Psoas muscle (tissue), 7 donors: Measurements from ENCODE around the gene CCR5AS.

Source experiments
- ATAC-seq, 4 donors: fragments of 200-7000 bp; cut with Tn5 transposase; one replicate each; pipeline ENCODE4 v1.9.1; 2020; ENCODE audit warnings: moderate library complexity in 3 of 4, mild to moderate bottlenecking in 2 of 4
- DNase-seq, 2 donors: peaks; one replicate each; pipeline ENCODE4 v3.0.0-alpha.2; 2020
- H3K27ac ChIP-seq: fragments of 200-600 bp; one replicate; pipeline ENCODE4 v1.8.0; 2022
- H3K27me3 ChIP-seq, 3 donors: fragments of 200-600 bp in 1 of 3; one replicate each; pipeline versions ENCODE4 v1.6.1 to v1.8.0; 2013 to 2022; ENCODE audit warnings: low read length in 2 of 3, mild to moderate bottlenecking in 2 of 3, moderate library complexity in 1 of 3; ENCODE audit not compliant: insufficient read depth in 3 of 3
- H3K36me3 ChIP-seq, 2 donors: fragments of 200-600 bp in 1 of 2; one replicate each; pipeline versions ENCODE4 v1.6.1 to v1.8.0; 2013 to 2022; ENCODE audit warnings: low read depth in 1 of 2, mild to moderate bottlenecking in 1 of 2, moderate library complexity in 1 of 2; ENCODE audit not compliant: insufficient read depth in 1 of 2
- H3K4me1 ChIP-seq: fragments of 200-600 bp; one replicate; pipeline ENCODE4 v1.8.0; 2022
- H3K4me3 ChIP-seq: fragments of 200-600 bp; one replicate; pipeline ENCODE4 v1.8.0; 2022; ENCODE audit warnings: mild to moderate bottlenecking
- H3K9me3 ChIP-seq: fragments of 200-600 bp; one replicate; pipeline ENCODE4 v1.8.0; 2022
- CTCF ChIP-seq: fragments of 200-600 bp; IDR thresholded peaks from one replicate; pipeline ENCODE4 v1.8.0; 2022; ENCODE audit warnings: antibody characterized with exemption
- WGBS, 3 donors: extraction: QIAGEN DNeasy Blood & Tissue Kit; methylation state at CpG; one replicate each; pipeline versions ENCODE4 v1.1.6 to v1.1.7; 2013; 5-methylcytosine and 5-hydroxymethylcytosine counted together
- intact Hi-C, 2 donors: fragments of 100-400 bp; cut with DNase I; formaldehyde crosslinking; loops; one replicate each; pipeline versions ENCODE4 v1.11.0 to v1.14.2; 2022
- donor health status: healthy with polysubstance abuse.
- donor health status: DM: no; HTN: no; CAD: no; lungs with moderate emphysema.
- donor health status: Bipolar disorder and iron deficiency.
- donor health status: healthy.
- donor health status: DM: yes; HTN: yes; CAD: no.
- donor health status: DM: no; HTN: no; CAD: no.
- donor health status: DM: yes; HTN: yes; CAD: no.

Gene CCR5AS

GRCh38 chr3:46447228-46447985, 40.5 kb upstream of the CCR5AS start:
- TF ChIP-seq CTCF, result no peak
- ATAC-seq, result peak in 1 of 4 donors; percentile 27
- no peak for DNase-seq
- Histone ChIP-seq H3K27me3 (no peaks in the 10 kb centered on the region), H3K9me3 (no peaks in the 10 kb centered on the region), H3K27ac (no peak overlapping the region), H3K4me1 (no peaks in the 10 kb centered on the region), H3K36me3 (no peaks in the 10 kb centered on the region), H3K4me3 (no peak overlapping the region)
- 50 to 52% (median 52%) methylated on average over 5 of the region's 5 CpGs for WGBS, 3 donors
- intact Hi-C loops, result no loop called here

GRCh38 chr3:46442576-46443530, 36.0 kb upstream of the CCR5AS start:
- no peak for DNase-seq
- intact Hi-C loops, result no loop called here
- no peak overlapping the region for H3K4me3 ChIP-seq
- TF ChIP-seq CTCF, result no peak
- no peaks in the 10 kb centered on the region for H3K36me3 ChIP-seq
- no peaks in the 10 kb centered on the region for H3K4me1 ChIP-seq
- H3K27me3 ChIP-seq, result no peaks in the 10 kb centered on the region
- 71 to 81% (median 77%) methylated on average over 16 of the region's 16 CpGs for WGBS, 3 donors
- peak in 2 of 4 donors; percentile 22 to 71 for ATAC-seq
- H3K27ac ChIP-seq, result no peak overlapping the region
- no peaks in the 10 kb centered on the region for H3K9me3 ChIP-seq

- Histone ChIP-seq H3K27ac (no peak overlapping the region), H3K27me3 (no peaks in the 10 kb centered on the region), H3K4me1 (no peaks in the 10 kb centered on the region), H3K36me3 (no peaks in the 10 kb centered on the region), H3K9me3 (no peaks in the 10 kb centered on the region), H3K4me3 (no peak overlapping the region)
- TF ChIP-seq CTCF, result no peak
- DNase-seq (no peak), ATAC-seq (no peak)
- 78 to 82% (median 82%) methylated on average over 4 of the region's 4 CpGs for WGBS, 3 donors
- intact Hi-C loops, result no loop called here
Observed at GRCh38 chr3:46440531-46441294, 33.8 kb upstream of the CCR5AS start.

- no peaks in the 10 kb centered on the region for H3K27me3 ChIP-seq
- TF ChIP-seq CTCF, result no peak
- 84 to 90% (median 88%) methylated on average over 3 of the region's 3 CpGs for WGBS, 3 donors
- ATAC-seq (no peak), DNase-seq (no peak)
- H3K4me3 ChIP-seq, result no peak overlapping the region
- no peaks in the 10 kb centered on the region for H3K36me3 ChIP-seq
- no peak overlapping the region for H3K27ac ChIP-seq
- intact Hi-C loops, result no loop called here
- H3K9me3 ChIP-seq, result no peaks in the 10 kb centered on the region
- H3K4me1 ChIP-seq, result no peaks in the 10 kb centered on the region
Observed at GRCh38 chr3:46438831-46439230, 32.0 kb upstream of the CCR5AS start.
